ENCODE measurements around the gene HIVEP3.

DNA sequence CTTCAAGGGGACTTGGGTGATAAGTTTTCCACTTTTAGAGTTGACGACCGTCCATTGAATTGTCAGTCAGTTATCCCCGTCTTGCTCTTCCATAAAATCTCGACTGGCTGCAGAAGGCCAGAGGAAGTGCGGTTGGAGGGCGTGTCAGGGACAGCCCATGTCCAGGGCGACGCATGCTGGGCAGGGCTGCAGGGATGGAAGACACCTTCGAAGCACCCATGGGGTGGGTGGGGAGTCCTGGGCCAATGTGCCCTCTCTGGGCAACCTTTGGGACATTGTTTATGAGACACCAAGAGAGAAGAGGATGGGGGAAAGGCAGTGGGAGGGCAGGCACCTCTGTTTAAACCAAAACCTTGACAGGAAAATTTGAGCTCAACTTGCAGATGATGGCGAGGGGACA, 395.7 kb downstream of the HIVEP3 start:
- TF ChIP-seq, protein P1, sequence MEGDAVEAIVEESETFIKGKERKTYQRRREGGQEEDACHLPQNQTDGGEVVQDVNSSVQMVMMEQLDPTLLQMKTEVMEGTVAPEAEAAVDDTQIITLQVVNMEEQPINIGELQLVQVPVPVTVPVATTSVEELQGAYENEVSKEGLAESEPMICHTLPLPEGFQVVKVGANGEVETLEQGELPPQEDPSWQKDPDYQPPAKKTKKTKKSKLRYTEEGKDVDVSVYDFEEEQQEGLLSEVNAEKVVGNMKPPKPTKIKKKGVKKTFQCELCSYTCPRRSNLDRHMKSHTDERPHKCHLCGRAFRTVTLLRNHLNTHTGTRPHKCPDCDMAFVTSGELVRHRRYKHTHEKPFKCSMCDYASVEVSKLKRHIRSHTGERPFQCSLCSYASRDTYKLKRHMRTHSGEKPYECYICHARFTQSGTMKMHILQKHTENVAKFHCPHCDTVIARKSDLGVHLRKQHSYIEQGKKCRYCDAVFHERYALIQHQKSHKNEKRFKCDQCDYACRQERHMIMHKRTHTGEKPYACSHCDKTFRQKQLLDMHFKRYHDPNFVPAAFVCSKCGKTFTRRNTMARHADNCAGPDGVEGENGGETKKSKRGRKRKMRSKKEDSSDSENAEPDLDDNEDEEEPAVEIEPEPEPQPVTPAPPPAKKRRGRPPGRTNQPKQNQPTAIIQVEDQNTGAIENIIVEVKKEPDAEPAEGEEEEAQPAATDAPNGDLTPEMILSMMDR (IDR thresholded peaks at IDR 0.05; ENCODE audit: poor library complexity): no peak
- TF ChIP-seq EZH2 (IDR thresholded peaks at IDR 0.05; ENCODE audit: borderline replicate concordance) (no peak), EZH2phosphoT487 (IDR thresholded peaks at IDR 0.05; ENCODE audit: low read depth, severe bottlenecking, unreplicated experiment) (no peak)
